Small intestine (tissue), 16 donors: ENCODE data around the gene COL6A3. TPM values are rescaled to one million over a fixed set of nuclear protein-coding genes. Genes with fewer than 3 reads are reported as not detected.

Experiments used
- DNase-seq, 2 donors: peaks; one replicate each; pipeline versions ENCODE4 v3.0.0 to v3.0.0-alpha.2; 2013
- FAIRE-seq: peaks from 2 replicates; lab custom pipeline; 2012; peaks lifted over from hg19 to GRCh38; lab: Jason Lieb, UNC
- H3K27ac ChIP-seq, 3 donors: one replicate each; pipeline ENCODE4 v1.5.1; 2013; ENCODE audit warnings: low read length in 2 of 3, mild to moderate bottlenecking in 2 of 3, control low read depth in 1 of 3, inconsistent platforms in 1 of 3, low read depth in 1 of 3, moderate library complexity in 1 of 3
- H3K27me3 ChIP-seq, 3 donors: one replicate each; pipeline ENCODE4 v1.6.1; 2013; ENCODE audit warnings: low read length in 3 of 3, inconsistent platforms in 1 of 3; ENCODE audit not compliant: control insufficient read depth in 3 of 3, insufficient read depth in 3 of 3
- H3K36me3 ChIP-seq, 3 donors: one replicate each; pipeline ENCODE4 v1.6.1; 2013; ENCODE audit warnings: low read length in 3 of 3, inconsistent platforms in 1 of 3, low read depth in 1 of 3, mild to moderate bottlenecking in 1 of 3, moderate library complexity in 1 of 3; ENCODE audit not compliant: control insufficient read depth in 3 of 3, insufficient read depth in 2 of 3
- H3K4me1 ChIP-seq, 3 donors: one replicate each; pipeline ENCODE4 v1.6.1; 2013; ENCODE audit warnings: low read length in 2 of 3, inconsistent platforms in 1 of 3, low read depth in 1 of 3, mild to moderate bottlenecking in 1 of 3, moderate library complexity in 1 of 3; ENCODE audit not compliant: control insufficient read depth in 3 of 3, insufficient read depth in 2 of 3
- H3K4me3 ChIP-seq, 3 donors: one replicate each; pipeline ENCODE4 v1.5.1; 2013; ENCODE audit warnings: low read length in 3 of 3, control low read depth in 1 of 3, inconsistent platforms in 1 of 3, low read depth in 1 of 3, mild to moderate bottlenecking in 1 of 3, moderate library complexity in 1 of 3
- H3K9me3 ChIP-seq, 2 donors: one replicate each; pipeline ENCODE4 v1.6.1; 2013; ENCODE audit warnings: low read depth in 1 of 2, low read length in 1 of 2; ENCODE audit not compliant: control insufficient read depth in 2 of 2, insufficient read depth in 1 of 2
- WGBS, 3 donors: extraction: QIAGEN DNeasy Blood & Tissue Kit; methylation state at CpG; one replicate each; pipeline ENCODE4 v1.1.7; 2013; 5-methylcytosine and 5-hydroxymethylcytosine counted together
- long read RNA-seq, 10 donors: transcript quantifications; one replicate each; lab custom pipeline, GENCODE V29; 2026
- polyA plus RNA-seq, 4 donors: library from polyadenylated mRNA; stranded (reverse) in 3 of 4; unstranded in 1 of 4; fragments of 200-250 nt in 3 of 4; fragments of 120-200 nt in 1 of 4; gene quantifications; one replicate each; pipeline versions ENCODE4 v1.2.1 to v1.2.3, GENCODE V29; 2013
- donor health status: healthy with polysubstance abuse.
- donor health status: control.
- donor health status: control.
- donor health status: Bipolar disorder and iron deficiency.
- donor health status: healthy.

The COL6A3 gene, protein sequence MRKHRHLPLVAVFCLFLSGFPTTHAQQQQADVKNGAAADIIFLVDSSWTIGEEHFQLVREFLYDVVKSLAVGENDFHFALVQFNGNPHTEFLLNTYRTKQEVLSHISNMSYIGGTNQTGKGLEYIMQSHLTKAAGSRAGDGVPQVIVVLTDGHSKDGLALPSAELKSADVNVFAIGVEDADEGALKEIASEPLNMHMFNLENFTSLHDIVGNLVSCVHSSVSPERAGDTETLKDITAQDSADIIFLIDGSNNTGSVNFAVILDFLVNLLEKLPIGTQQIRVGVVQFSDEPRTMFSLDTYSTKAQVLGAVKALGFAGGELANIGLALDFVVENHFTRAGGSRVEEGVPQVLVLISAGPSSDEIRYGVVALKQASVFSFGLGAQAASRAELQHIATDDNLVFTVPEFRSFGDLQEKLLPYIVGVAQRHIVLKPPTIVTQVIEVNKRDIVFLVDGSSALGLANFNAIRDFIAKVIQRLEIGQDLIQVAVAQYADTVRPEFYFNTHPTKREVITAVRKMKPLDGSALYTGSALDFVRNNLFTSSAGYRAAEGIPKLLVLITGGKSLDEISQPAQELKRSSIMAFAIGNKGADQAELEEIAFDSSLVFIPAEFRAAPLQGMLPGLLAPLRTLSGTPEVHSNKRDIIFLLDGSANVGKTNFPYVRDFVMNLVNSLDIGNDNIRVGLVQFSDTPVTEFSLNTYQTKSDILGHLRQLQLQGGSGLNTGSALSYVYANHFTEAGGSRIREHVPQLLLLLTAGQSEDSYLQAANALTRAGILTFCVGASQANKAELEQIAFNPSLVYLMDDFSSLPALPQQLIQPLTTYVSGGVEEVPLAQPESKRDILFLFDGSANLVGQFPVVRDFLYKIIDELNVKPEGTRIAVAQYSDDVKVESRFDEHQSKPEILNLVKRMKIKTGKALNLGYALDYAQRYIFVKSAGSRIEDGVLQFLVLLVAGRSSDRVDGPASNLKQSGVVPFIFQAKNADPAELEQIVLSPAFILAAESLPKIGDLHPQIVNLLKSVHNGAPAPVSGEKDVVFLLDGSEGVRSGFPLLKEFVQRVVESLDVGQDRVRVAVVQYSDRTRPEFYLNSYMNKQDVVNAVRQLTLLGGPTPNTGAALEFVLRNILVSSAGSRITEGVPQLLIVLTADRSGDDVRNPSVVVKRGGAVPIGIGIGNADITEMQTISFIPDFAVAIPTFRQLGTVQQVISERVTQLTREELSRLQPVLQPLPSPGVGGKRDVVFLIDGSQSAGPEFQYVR (N-terminal part only)
- 10 to 100 TPM in 2 of 4 donors, 1 to 10 TPM in 1, under 1 TPM in 1; 0.89 to 92.4 (median 26.7) TPM for polyA plus RNA-seq
- long read RNA-seq, donor 1, result 0 reads
- long read RNA-seq, donor 2, full-length matches to known transcripts, result 4 of 4 reads
- long read RNA-seq, donor 2, partial matches to known transcripts, result 0 of 4 reads
- long read RNA-seq, donor 2, other reads (novel, unspliced or antisense), result 0 of 4 reads
- long read RNA-seq, donor 3, full-length matches to known transcripts, result 14 of 106 reads
- long read RNA-seq, donor 3, partial matches to known transcripts, result 92 of 106 reads
- long read RNA-seq, donor 3, other reads (novel, unspliced or antisense), result 0 of 106 reads
- long read RNA-seq, donor 4, result 0 reads
- long read RNA-seq, donor 5, full-length matches to known transcripts, result 7 of 7 reads
- long read RNA-seq, donor 5, partial matches to known transcripts, result 0 of 7 reads
- long read RNA-seq, donor 5, other reads (novel, unspliced or antisense), result 0 of 7 reads
- long read RNA-seq, donor 6, partial matches to known transcripts, result 37 of 40 reads
- long read RNA-seq, donor 6, other reads (novel, unspliced or antisense), result 0 of 40 reads
- long read RNA-seq, donor 7, result 0 reads
- long read RNA-seq, donor 8, partial matches to known transcripts, result 5 of 7 reads
- long read RNA-seq, donor 8, other reads (novel, unspliced or antisense), result 0 of 7 reads
- long read RNA-seq, donor 9, full-length matches to known transcripts, result 2 of 2 reads
- long read RNA-seq, donor 9, partial matches to known transcripts, result 0 of 2 reads
- long read RNA-seq, donor 9, other reads (novel, unspliced or antisense), result 0 of 2 reads
- long read RNA-seq, donor 10, transcript COL6A3-208 (2 exons, 329 nt), result major isoform, 5 of 112 reads
- long read RNA-seq, donor 10, partial matches to known transcripts, result 104 of 112 reads
- long read RNA-seq, donor 10, other reads (novel, unspliced or antisense), result 0 of 112 reads

DNA sequence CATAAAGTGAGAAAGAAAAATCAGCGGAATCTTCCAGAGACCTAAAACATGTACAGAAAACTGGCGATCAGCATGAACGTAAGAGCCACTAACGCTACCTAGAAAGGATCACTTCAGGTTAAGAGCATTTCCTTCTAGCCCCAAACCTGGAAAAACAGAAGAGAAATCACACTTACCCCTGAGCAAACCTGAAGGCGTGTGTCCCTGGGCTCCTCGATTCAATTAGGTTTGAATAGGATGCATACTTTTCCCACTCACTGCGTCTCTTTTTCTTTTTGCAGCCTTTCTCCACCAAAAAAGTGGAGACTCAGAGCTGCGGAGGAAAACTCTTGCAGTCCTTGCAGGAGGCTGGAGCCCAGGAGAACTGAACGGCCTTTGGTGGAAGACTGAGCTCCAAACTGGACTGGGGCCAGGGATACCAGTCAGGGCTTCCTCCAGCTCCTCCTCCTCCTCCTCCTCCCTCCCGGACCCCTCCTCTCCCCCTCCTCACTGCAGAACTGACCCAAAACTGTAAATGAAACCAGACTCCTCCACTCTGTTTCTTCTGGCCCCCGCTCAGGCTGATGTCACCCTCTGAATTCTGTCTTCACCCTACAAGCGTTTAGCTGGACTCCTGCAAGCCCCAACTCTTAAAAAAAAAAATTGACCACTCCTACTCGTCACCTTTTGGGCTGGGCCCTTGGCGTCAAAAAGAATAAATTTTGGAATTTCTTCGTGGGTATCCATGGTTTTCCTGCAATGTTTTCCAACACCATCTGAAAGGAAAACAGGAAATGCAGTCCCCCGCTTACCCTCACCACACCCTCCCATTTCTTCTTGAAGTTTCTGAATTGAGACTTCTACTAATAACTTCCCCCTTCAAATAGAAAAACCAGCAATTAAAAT, at the start of gene COL6A3:
TSS of gene COL6A3 (minus strand) at position 388 of the 885 bp plus-strand sequence. CDS start 17,347 bp downstream, outside the sequence.
- 54 to 74% (median 69%) methylated on average over 15 of the region's 16 CpGs for WGBS, 3 donors
- DNase-seq, result peak in 1 of 2 donors; percentile 45
- H3K27ac ChIP-seq, result peak within 1 kb of the TSS in 2 of 3 donors; percentile 75 to 88
- no peaks in the 10 kb centered on the region for H3K9me3 ChIP-seq
- H3K4me3 ChIP-seq, result peak within 1 kb of the TSS; percentile 12 to 65 (median 20)
- no peaks in the 10 kb centered on the region for H3K36me3 ChIP-seq
- no peaks in the 10 kb centered on the region for H3K4me1 ChIP-seq
- peaks cover 0 to 24% (median 0%) of the 10 kb centered on the region in 3 donors for H3K27me3 ChIP-seq
- FAIRE-seq, result no peak

- no peaks in the 10 kb centered on the region for H3K9me3 ChIP-seq
- no peaks in the 10 kb centered on the region for H3K36me3 ChIP-seq
- WGBS, 3 donors, result 75 to 82% (median 81%) methylated on average over 3 of the region's 3 CpGs
- DNase-seq (no peak), FAIRE-seq (no peak)
- peaks cover 0 to 3% (median 0%) of the 10 kb centered on the region in 3 donors for H3K27me3 ChIP-seq
- H3K4me1 ChIP-seq, result peaks cover 0 to 7% (median 0%) of the 10 kb centered on the region in 3 donors
- H3K4me3 ChIP-seq, result no peak overlapping the region
- H3K27ac ChIP-seq, result no peak overlapping the region
Observed at GRCh38 chr2:237459741-237460174, 45.8 kb upstream of the COL6A3 start.

- Histone ChIP-seq H3K9me3 (no peaks in the 10 kb centered on the region), H3K36me3 (no peaks in the 10 kb centered on the region), H3K4me3 (no peak overlapping the region), H3K27me3 (peaks cover 0 to 3% (median 0%) of the 10 kb centered on the region in 3 donors), H3K4me1 (peaks cover 0 to 7% (median 0%) of the 10 kb centered on the region in 3 donors), H3K27ac (no peak overlapping the region)
- DNase-seq (no peak), FAIRE-seq (no peak)
- 74 to 83% (median 74%) methylated on average over 4 of the region's 4 CpGs for WGBS, 3 donors
Observed at GRCh38 chr2:237459226-237459625, 45.3 kb upstream of the COL6A3 start.

GRCh38 chr2:237458519-237458918, 44.6 kb upstream of the COL6A3 start:
- no peak for FAIRE-seq
- Histone ChIP-seq H3K36me3 (no peaks in the 10 kb centered on the region), H3K9me3 (no peaks in the 10 kb centered on the region), H3K27ac (no peak overlapping the region), H3K4me3 (no peak overlapping the region), H3K27me3 (peaks cover 0 to 3% (median 0%) of the 10 kb centered on the region in 3 donors), H3K4me1 (peaks cover 0 to 7% (median 0%) of the 10 kb centered on the region in 3 donors)
- DNase-seq, result no peak
- 52 to 74% (median 67%) methylated on average over 1 of the region's 1 CpG for WGBS, 3 donors

- no peaks in the 10 kb centered on the region for H3K9me3 ChIP-seq
- no peak for FAIRE-seq
- H3K36me3 ChIP-seq, result no peaks in the 10 kb centered on the region
- peak overlapping the region in 1 of 3 donors; percentile 65 for H3K27ac ChIP-seq
- peaks cover 0 to 7% (median 0%) of the 10 kb centered on the region in 3 donors for H3K4me1 ChIP-seq
- H3K27me3 ChIP-seq, result peaks cover 0 to 3% (median 0%) of the 10 kb centered on the region in 3 donors
- WGBS, 3 donors, result 86 to 94% (median 90%) methylated on average over 2 of the region's 2 CpGs
- no peak for DNase-seq
- H3K4me3 ChIP-seq, result no peak overlapping the region
Observed at GRCh38 chr2:237457388-237457941, 43.5 kb upstream of the COL6A3 start.

DNA sequence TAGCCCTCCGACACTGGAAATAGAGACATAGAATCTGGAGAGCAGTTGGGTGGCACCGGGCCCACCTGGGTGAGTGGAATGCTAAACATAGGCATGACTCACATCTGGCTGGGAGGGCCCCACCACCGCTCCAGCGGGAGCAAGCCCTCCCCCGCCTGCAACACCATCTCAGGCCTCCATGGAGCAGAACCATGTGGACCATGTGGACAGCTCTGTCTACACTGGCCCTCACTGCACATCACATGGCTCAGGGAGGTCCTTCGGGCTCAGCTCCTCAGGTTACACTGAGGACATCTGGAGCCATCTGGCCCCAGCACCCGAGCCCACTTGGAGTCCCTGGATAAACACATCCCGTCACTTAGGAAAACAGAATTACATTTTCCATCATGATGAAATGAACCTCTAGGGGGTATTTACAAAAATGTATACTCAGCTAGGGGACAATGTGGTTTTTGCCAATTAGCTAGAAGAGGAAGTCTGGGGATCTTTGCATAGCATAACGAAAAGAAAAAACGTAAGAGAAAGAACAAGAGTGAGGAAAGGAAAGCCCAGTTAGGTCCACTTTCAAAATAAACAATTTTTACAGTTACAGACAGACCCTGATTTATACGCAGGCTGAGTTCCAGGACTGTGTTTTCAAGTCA, 42.4 kb upstream of the COL6A3 start:
- DNase-seq (peak in 1 of 2 donors; percentile 55), FAIRE-seq (no peak)
- Histone ChIP-seq H3K9me3 (no peaks in the 10 kb centered on the region), H3K36me3 (no peaks in the 10 kb centered on the region), H3K4me1 (peaks cover 0 to 7% (median 0%) of the 10 kb centered on the region in 3 donors), H3K27ac (peak overlapping the region in 1 of 3 donors; percentile 65), H3K4me3 (no peak overlapping the region), H3K27me3 (peaks cover 0 to 8% (median 0%) of the 10 kb centered on the region in 3 donors)
- 52 to 79% (median 76%) methylated on average over 11 of the region's 11 CpGs for WGBS, 3 donors
